ENCODE measurements around the gene PPM1J.

DNA sequence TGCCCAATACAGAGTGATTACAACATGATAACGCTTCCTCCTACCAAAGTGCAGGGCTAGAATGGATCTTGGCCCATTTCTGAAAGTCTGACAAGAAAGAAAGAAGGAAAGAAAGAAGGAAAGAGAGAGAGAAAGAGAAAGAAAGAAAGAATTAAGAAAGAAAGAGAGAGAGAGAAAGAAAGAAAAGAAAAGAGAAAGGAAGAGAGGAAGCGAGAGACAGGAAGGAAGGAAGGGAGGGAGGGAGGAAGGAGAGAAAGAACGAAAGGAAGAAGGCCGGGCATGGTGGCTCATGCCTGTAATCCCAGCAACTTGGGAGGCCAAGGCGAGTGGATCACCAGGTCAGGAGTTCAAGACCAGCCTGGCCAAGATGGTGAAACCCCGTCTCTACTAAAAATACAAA lies 44.1 kb upstream of the PPM1J start:
- TF ChIP-seq, protein P1, sequence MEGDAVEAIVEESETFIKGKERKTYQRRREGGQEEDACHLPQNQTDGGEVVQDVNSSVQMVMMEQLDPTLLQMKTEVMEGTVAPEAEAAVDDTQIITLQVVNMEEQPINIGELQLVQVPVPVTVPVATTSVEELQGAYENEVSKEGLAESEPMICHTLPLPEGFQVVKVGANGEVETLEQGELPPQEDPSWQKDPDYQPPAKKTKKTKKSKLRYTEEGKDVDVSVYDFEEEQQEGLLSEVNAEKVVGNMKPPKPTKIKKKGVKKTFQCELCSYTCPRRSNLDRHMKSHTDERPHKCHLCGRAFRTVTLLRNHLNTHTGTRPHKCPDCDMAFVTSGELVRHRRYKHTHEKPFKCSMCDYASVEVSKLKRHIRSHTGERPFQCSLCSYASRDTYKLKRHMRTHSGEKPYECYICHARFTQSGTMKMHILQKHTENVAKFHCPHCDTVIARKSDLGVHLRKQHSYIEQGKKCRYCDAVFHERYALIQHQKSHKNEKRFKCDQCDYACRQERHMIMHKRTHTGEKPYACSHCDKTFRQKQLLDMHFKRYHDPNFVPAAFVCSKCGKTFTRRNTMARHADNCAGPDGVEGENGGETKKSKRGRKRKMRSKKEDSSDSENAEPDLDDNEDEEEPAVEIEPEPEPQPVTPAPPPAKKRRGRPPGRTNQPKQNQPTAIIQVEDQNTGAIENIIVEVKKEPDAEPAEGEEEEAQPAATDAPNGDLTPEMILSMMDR (IDR thresholded peaks at IDR 0.05; ENCODE audit: low read depth, low read length): no peak
- TF ChIP-seq EZH2phosphoT487 (IDR thresholded peaks at IDR 0.05; ENCODE audit: low read depth): no peak
